Keratinocyte (primary cell): ENCODE data around the gene CD93.

Experiments
- EZH2 ChIP-seq: IDR thresholded peaks from one replicate; pipeline ENCODE4 v1.6.1; 2012; ENCODE audit warnings: inconsistent platforms, mild to moderate bottlenecking, low read length, moderate library complexity
- TF ChIP-seq, protein P1 (sequence below), 3 experiments: IDR thresholded peaks in 1 of 3; conservative IDR thresholded peaks in 1 of 3; optimal IDR thresholded peaks in 1 of 3; 2 replicates in 2 of 3; 3 replicates in 1 of 3; pipeline versions ENCODE3 to v1.5.1; 2011; ENCODE audit warnings: low read length in 3 of 3, mild to moderate bottlenecking in 3 of 3, moderate library complexity in 2 of 3, control low read depth in 1 of 3, inconsistent platforms in 1 of 3; ENCODE audit not compliant: insufficient read depth in 2 of 3; ENCODE audit errors: extremely low read depth in 1 of 3

DNA sequence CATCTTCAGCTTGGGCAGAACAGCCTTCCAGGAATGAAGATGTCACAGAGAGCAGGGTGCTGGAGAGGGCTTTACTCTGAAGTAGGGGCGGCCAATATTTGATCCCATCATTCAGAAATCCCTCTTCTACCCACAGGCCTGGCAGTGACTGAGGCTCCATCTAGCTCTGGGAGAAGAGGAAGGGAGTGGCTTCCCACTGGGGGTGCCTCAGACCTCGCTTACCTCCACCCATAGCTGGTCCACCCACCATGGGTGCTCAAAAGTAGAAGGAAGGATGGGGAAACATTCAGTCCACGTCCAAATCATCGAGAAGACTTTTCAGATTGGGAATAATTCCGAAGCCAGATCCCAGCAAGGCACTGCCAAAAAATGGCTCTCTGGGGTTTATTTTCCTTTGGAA is 24.9 kb downstream of the CD93 start:
- TF ChIP-seq, protein P1, sequence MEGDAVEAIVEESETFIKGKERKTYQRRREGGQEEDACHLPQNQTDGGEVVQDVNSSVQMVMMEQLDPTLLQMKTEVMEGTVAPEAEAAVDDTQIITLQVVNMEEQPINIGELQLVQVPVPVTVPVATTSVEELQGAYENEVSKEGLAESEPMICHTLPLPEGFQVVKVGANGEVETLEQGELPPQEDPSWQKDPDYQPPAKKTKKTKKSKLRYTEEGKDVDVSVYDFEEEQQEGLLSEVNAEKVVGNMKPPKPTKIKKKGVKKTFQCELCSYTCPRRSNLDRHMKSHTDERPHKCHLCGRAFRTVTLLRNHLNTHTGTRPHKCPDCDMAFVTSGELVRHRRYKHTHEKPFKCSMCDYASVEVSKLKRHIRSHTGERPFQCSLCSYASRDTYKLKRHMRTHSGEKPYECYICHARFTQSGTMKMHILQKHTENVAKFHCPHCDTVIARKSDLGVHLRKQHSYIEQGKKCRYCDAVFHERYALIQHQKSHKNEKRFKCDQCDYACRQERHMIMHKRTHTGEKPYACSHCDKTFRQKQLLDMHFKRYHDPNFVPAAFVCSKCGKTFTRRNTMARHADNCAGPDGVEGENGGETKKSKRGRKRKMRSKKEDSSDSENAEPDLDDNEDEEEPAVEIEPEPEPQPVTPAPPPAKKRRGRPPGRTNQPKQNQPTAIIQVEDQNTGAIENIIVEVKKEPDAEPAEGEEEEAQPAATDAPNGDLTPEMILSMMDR (optimal IDR thresholded peaks at IDR 0.05 in 1 of 3, IDR thresholded peaks at IDR 0.05 in 1 of 3, conservative IDR thresholded peaks at IDR 0.05 in 1 of 3; ENCODE audit: extremely low read depth in 1 of 3, insufficient read depth in 2 of 3, low read length in 3 of 3) = no peak
- TF ChIP-seq EZH2 = no peak
